ENCODE results near the gene RAPGEF4.

DNA sequence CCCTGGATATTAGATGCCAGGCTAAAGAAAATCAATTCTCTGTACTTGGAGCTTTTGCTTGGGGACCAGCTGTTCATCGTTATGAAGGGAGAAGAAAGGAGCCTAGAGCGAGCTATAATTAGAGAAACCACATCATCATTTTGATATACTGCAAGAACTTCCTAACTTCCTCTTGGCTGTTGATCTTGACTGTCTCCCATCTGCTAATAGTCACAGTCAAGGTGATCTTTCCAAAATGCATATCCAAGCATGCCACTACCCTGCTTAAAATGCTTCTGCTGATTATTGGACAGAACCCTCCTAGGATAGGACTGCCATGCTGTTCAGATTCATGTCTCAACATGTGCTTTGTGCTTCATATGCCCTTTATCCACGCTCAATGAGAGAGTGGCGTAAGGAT lies 54.8 kb downstream of the RAPGEF4 start:
- TF ChIP-seq, protein P1, sequence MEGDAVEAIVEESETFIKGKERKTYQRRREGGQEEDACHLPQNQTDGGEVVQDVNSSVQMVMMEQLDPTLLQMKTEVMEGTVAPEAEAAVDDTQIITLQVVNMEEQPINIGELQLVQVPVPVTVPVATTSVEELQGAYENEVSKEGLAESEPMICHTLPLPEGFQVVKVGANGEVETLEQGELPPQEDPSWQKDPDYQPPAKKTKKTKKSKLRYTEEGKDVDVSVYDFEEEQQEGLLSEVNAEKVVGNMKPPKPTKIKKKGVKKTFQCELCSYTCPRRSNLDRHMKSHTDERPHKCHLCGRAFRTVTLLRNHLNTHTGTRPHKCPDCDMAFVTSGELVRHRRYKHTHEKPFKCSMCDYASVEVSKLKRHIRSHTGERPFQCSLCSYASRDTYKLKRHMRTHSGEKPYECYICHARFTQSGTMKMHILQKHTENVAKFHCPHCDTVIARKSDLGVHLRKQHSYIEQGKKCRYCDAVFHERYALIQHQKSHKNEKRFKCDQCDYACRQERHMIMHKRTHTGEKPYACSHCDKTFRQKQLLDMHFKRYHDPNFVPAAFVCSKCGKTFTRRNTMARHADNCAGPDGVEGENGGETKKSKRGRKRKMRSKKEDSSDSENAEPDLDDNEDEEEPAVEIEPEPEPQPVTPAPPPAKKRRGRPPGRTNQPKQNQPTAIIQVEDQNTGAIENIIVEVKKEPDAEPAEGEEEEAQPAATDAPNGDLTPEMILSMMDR (IDR thresholded peaks at IDR 0.05) = no peak
- no peak for TF ChIP-seq POLR2A (IDR thresholded peaks at IDR 0.05)
- no peak for TF ChIP-seq POLR2AphosphoS5 (IDR thresholded peaks at IDR 0.05)

All from sigmoid colon (tissue), 4 donors.